WTC11 (cell line): ENCODE data around the gene CNKSR3.

Experiments used
- AFF4 ChIP-seq: sonication (generic); formaldehyde crosslinking; IDR thresholded peaks from 2 replicates; pipeline ENCODE4 v1.8.1; 2023; ENCODE audit warnings: mild to moderate bottlenecking, missing genetic modification reagents, borderline replicate concordance
- ATF2 ChIP-seq: sonication (generic); formaldehyde crosslinking; IDR thresholded peaks from 2 replicates; pipeline ENCODE4 v1.8.1; 2022; ENCODE audit warnings: low read depth, missing genetic modification reagents, borderline replicate concordance
- CREB1 ChIP-seq: sonication (generic); formaldehyde crosslinking; IDR thresholded peaks from 2 replicates; pipeline ENCODE4 v1.8.0; 2023; ENCODE audit warnings: mild to moderate bottlenecking, missing genetic modification reagents
- SP1 ChIP-seq: sonication (generic); formaldehyde crosslinking; conservative IDR thresholded peaks from 2 replicates; pipeline ENCODE4 v1.8.1; 2022; ENCODE audit warnings: missing genetic modification reagents
- TF ChIP-seq, protein P1 (sequence below): fragments of 200-600 bp; IDR thresholded peaks from 2 replicates; pipeline ENCODE4 v1.8.0; 2022; ENCODE audit warnings: antibody characterized with exemption

DNA sequence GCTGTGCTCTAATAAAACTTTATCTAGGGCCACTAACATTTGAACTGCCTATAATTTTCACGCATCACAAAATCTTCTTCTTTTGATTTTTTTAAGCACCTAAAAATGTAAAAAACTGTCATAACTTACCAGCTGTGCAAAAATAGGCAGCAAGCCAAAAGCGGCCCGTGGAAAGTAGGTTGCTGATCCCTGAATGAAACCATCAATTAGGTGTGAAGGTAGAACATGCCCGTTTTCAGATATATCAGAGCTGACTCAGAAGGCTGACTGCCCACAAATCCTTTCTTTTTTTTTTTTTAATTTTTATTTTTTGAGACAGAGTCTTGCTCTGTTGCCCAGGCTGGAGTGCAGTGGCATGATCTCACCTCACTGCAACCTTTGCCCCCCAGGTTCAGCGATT, 149.0 kb downstream of the CNKSR3 start:
- no peak for TF ChIP-seq CREB1 (CRISPR knock-in tag)
- TF ChIP-seq SP1 (CRISPR knock-in tag): no peak
- TF ChIP-seq, protein P1, sequence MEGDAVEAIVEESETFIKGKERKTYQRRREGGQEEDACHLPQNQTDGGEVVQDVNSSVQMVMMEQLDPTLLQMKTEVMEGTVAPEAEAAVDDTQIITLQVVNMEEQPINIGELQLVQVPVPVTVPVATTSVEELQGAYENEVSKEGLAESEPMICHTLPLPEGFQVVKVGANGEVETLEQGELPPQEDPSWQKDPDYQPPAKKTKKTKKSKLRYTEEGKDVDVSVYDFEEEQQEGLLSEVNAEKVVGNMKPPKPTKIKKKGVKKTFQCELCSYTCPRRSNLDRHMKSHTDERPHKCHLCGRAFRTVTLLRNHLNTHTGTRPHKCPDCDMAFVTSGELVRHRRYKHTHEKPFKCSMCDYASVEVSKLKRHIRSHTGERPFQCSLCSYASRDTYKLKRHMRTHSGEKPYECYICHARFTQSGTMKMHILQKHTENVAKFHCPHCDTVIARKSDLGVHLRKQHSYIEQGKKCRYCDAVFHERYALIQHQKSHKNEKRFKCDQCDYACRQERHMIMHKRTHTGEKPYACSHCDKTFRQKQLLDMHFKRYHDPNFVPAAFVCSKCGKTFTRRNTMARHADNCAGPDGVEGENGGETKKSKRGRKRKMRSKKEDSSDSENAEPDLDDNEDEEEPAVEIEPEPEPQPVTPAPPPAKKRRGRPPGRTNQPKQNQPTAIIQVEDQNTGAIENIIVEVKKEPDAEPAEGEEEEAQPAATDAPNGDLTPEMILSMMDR: no peak
- TF ChIP-seq AFF4 (CRISPR knock-in tag): no peak
- TF ChIP-seq ATF2 (CRISPR knock-in tag): no peak
